GM12892 (cell line): Measurements from ENCODE around the gene NUP50.

Experiments used
- POLR2A ChIP-seq: IDR thresholded peaks from 2 replicates; pipeline ENCODE4 v1.6.1; 2011; ENCODE audit warnings: low read depth, low read length, control low read depth
- TAF1 ChIP-seq: IDR thresholded peaks from 2 replicates; pipeline ENCODE4 v1.6.1; 2011; ENCODE audit warnings: low read depth, mild to moderate bottlenecking, control low read depth, low read length, borderline replicate concordance

DNA sequence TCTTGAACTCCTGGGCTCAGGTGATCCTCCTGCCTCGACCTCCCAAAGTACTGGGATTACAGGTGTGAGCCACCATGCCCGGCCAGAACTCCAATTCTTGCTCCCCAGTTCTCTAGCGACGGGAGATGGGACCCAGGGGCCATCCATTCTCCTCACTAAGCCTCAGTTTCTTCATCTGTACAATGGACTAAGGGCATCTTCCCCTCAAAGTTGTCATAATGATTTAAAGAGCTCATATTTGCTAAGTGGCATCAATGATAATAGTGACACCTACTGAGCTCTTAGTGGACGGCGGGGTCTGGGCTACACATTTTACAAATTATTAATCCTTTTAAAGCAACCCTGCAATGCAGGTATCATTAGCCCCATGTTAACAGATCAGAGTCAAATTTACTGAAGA, 42.5 kb downstream of the NUP50 start:
- TF ChIP-seq POLR2A (no peak), TAF1 (no peak)
